AG09309 (cell line): ENCODE results near the gene GLG1.

Source experiments
- DNase-seq: peaks from one replicate; pipeline ENCODE4 v3.0.0-alpha.2; 2010; ENCODE audit warnings: low read depth
- H3K4me3 ChIP-seq: 2 replicates; pipeline ENCODE4 v1.5.1; 2011; ENCODE audit warnings: mild to moderate bottlenecking, low read depth, low read length, moderate library complexity; ENCODE audit not compliant: control insufficient read depth
- TF ChIP-seq, protein P1 (sequence below): IDR thresholded peaks from 2 replicates; pipeline ENCODE4 v1.5.1; 2011; ENCODE audit warnings: mild to moderate bottlenecking, low read depth, low read length, inconsistent platforms; ENCODE audit not compliant: insufficient read depth, control insufficient read depth; ENCODE audit errors: missing control alignments

The GLG1 gene

DNA sequence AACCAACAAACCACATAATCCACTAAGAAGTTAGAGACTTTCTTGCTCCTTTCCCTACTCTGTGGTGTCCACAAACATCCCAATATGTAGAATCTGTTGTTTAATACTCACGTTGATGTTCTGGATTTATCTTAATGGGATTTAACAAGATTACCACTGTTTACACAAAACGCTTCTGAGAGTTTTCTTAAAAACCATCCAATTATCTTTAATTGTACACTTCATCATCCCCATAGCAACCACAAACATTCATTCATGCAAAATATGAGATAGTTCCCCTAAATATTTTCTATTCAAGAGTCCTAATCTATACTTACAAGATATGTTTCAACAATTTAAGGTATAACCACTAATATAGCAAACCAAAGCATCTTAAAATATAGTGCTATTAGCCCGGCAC, 109.2 kb downstream of the GLG1 start:
- TF ChIP-seq, protein P1, sequence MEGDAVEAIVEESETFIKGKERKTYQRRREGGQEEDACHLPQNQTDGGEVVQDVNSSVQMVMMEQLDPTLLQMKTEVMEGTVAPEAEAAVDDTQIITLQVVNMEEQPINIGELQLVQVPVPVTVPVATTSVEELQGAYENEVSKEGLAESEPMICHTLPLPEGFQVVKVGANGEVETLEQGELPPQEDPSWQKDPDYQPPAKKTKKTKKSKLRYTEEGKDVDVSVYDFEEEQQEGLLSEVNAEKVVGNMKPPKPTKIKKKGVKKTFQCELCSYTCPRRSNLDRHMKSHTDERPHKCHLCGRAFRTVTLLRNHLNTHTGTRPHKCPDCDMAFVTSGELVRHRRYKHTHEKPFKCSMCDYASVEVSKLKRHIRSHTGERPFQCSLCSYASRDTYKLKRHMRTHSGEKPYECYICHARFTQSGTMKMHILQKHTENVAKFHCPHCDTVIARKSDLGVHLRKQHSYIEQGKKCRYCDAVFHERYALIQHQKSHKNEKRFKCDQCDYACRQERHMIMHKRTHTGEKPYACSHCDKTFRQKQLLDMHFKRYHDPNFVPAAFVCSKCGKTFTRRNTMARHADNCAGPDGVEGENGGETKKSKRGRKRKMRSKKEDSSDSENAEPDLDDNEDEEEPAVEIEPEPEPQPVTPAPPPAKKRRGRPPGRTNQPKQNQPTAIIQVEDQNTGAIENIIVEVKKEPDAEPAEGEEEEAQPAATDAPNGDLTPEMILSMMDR = no peak
- no peak for DNase-seq
- no peak overlapping the region for H3K4me3 ChIP-seq

DNA sequence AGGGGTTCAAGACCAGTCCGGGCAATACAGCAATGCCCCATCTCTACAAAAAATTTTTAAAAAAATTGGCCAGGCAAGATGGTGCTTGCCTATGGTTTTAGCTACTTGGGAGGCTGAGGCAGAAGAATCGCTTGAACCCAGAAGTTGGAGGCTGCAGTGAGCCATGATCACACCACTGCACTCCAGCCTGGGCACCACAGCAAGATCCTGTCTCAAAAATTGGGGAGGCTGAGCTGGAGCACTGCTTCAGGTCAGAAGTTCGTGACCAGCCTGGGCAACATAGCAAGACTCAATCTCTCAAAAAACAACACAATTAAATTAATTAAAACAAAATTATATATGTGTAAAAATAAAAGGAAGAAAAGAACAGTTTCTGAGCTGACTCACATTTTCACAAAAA, 110.9 kb downstream of the GLG1 start:
- no peak overlapping the region for H3K4me3 ChIP-seq
- TF ChIP-seq, protein P1 = no peak
- DNase-seq = no peak

DNA sequence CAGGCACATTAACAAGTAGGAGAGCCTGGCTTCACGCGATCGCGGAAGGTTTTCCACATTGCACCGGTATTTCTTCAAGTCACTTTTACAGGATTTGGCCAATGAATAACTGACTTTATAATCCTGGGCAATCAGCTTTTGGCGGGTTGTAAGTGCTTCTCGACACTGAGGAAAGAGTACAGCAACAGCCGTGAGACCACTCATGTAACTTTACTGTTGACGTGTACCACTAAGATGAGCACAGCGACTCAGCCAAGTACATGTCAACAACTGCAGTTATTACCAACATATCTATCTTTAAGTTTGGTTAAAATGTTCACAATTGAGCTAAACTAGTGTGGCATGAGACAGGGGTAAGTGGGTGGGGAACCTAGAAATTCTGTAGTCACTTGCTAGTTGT, 113.9 kb downstream of the GLG1 start:
- no peak for DNase-seq
- H3K4me3 ChIP-seq = no peak overlapping the region
- TF ChIP-seq, protein P1 = no peak

DNA sequence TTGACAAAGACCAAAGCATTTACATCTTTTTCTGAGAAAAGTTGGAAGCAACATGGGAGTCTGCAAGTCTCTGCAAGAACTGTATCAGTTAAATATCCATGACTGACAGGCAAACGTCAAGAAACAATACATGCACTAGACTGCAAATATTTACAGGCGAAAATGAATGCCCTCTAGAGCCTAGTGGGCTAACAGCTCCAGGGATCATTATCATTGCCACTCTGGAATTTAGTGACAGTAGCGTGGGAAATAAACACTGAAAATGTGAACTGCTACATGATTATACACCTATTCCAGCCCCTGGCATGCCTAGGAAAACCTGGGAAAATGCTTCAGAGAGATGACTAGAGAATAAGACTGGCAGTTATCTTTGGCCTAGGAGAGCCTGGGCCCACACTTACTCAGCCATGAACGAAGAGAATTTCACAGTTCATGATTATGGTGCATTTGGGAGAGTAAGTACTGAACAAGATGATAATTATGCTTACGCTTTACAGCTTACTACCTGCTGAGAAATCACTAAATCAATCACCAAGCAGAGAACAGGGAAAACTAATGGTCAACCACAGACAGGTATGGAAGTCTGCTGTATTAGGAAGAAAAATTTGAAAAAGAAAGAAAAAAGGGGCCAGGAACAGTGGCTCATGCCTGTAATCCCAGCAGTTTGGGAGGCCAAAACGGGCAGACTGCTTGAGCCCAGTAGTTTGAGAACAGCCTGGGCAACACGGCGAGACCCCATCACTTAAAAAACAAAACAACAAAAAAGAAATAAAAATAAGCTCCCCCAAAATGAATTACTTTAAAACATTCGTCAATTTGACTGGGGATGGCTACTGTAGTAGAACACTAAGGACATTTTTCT, 119.0 kb downstream of the GLG1 start:
- no peak overlapping the region for H3K4me3 ChIP-seq
- no peak for DNase-seq

DNA sequence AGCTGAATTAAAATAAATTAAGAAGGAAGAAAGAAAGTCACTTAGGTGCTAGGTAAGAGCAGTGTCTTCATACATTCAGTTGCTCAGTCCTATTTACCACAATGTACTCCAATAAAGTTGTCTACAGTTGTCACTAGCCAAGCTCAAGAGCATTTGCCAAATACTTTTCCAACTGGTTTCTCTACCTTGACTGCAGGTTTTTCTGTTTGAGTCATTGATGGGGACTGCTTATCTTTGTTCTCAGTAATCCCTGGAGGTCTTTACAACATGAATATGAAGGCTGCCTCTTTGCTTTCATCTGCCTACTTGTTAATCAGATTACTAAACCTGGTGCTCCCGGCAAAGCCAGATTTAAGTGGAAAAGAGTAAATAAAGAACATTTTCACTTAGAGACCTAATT, 121.0 kb downstream of the GLG1 start:
- TF ChIP-seq, protein P1 = no peak
- no peak for DNase-seq
- H3K4me3 ChIP-seq = no peak overlapping the region

More for the DNA sequence above, 119.0 kb downstream of the GLG1 start:
- TF ChIP-seq, protein P1 = no peak

DNA sequence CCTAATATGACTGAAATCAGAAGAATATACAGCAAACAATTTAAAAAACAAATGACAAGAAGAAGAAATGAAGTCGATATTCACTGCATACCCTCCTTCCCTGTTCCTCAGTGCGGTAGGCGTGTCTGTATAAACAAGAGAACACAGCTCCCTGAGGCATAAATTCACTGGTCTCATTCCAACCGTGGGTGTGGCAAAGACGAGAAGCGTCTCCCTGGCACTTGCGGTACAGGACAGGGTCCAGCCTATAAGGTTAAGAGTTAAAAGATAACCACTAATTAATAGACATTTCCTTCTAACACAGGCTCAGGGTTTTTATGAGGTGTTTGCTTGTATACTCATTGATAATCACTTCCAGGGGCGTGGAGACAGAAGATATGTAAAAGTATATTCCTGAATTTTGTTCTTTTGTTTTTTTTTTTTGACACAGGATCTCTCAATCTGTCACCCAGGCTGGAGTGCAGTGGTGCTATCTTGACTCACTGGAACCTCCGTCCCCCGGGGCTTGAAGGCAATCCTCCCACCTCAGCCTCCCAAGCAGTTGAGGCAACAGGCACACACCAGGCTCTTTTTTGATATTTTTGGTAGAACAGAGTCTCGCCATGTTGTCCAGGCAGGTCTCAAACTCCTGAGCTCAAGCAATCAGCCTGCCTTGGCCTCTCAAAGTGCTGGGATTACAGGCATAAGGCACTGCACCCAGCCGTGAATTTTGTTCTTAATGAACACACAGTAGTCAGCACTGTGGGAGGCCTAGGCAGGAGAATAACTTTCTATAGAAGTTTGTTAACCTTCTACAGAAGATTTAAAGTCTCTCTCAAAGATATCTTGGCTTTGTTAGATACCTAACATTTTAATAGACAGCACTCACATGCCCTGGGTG, 126.5 kb downstream of the GLG1 start:
- no peak overlapping the region for H3K4me3 ChIP-seq
- no peak for DNase-seq
- TF ChIP-seq, protein P1 = no peak
